DND-41 (cell line): Measurements from ENCODE around the gene PRSS12.

Experiments
- CTCF ChIP-seq: IDR thresholded peaks from 2 replicates; pipeline ENCODE4 v1.5.1; 2012; ENCODE audit warnings: borderline replicate concordance, low read length, moderate library complexity, mild to moderate bottlenecking; ENCODE audit not compliant: poor library complexity, severe bottlenecking; ENCODE audit errors: extremely low read depth
- EZH2 ChIP-seq: IDR thresholded peaks from 3 replicates; pipeline ENCODE4 v1.6.1; 2012; ENCODE audit warnings: borderline replicate concordance, low read depth, mild to moderate bottlenecking, moderate library complexity, low read length, inconsistent platforms; ENCODE audit not compliant: severe bottlenecking

- TF ChIP-seq CTCF (no peak), EZH2 (no peak)
These were observed 117.2 kb downstream of the PRSS12 start for GRCh38 chr4:118235566-118236120.
